Stimulated activated CD8-positive, alpha-beta memory T cell treated with anti-CD3 and anti-CD28 coated beads, Interleukin-15, amount 100 ng/mL, for 24 hours (primary cell): ENCODE measurements around the gene MALSU1.
"Not testable (repeated sequence)": the region's sequence is repeated elsewhere in the genome, so short reads cannot be mapped to it uniquely, and the experiment has no call there.

ENCODE experiments used
- DNase-seq: peaks from one replicate; pipeline ENCODE4 v3.0.0-alpha.2; 2020; ENCODE audit warnings: low read depth

MALSU1 gene

DNA sequence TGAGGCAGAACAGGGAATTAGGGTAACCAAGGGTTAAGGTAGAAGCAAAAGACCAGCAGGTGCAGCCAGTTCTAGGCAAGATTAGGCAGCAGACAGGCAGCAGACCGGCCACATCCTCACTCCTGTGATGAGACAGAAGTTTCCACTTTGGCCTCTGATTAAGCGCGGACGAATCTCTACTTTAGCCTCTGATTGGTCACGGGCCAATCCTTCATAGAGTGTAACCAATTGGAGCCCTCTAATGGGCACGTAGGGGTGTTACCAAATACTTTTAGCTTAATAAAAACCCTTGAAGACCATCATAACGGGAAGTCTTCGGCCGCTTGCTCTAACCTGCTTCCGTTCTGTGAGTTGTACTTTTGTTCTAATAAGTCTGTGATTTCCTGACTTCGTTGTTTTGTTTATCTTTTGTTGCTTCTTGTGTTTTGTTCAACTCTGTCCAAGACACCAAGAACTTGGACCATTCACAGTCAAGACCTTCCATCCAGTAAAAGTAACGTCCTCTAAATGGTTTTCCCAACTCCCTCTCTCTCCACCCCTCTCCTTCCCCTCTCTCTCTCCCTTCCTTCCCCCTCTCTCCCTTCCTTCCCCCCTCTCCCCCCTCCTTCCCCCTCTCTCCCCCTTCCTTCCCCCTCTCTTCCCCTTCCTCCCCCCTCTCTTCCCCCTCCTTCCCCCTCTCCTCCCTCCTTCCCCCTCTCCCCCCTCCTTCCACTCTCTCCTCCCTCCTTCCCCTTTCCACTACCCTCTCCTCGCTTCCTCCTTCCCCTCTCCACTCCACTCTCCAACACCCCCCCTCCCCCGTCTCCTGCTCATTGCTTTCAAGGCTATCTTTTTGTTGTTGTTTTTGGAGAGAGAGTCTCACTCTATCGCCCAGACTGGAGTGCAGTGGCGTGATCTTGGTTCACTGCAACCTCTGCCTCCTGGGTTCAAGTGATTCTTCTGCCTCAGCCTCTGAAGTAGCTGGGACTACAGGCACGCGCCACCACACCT, 13.2 kb upstream of the MALSU1 start:
- no peak for DNase-seq

DNA sequence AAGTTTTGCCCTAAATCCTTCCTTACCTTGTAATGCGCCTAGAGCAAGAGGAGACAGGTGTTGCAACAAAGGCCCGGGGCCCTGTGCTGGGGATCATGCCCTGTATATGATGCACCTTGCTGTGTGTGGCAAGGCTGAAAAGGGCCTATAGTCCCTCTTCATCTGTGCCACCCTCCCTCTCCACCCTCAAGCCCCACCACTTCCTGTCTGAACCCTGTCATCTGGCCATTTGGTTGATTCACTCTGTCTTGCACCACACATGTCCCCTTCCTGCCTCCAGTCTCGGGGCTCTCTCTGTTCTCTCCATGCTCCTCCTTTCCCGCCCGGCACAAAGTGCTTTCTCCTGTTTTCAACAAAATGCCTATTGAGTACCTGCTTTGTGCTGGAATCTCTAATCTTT, 11.5 kb upstream of the MALSU1 start:
- no peak for DNase-seq

DNA sequence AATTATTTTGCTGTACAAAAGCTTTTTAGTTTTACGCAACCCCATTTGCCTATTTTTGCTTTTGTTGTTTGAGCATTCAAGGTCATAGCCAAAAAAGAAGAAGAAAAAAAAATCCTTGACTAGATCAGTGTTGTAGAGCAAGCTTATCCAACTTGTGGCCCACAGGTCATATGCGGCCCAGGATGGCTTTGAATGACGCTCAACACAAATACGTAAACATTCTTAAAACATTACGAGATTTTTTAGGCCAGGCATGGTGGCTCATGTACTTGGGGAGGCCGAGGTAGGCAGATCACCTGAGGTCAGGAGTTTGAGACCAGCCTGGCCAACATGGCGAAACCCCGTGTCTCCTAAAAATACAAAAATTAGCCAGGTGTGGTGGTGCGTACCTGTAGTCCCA, 8.1 kb upstream of the MALSU1 start:
- DNase-seq = no peak

DNA sequence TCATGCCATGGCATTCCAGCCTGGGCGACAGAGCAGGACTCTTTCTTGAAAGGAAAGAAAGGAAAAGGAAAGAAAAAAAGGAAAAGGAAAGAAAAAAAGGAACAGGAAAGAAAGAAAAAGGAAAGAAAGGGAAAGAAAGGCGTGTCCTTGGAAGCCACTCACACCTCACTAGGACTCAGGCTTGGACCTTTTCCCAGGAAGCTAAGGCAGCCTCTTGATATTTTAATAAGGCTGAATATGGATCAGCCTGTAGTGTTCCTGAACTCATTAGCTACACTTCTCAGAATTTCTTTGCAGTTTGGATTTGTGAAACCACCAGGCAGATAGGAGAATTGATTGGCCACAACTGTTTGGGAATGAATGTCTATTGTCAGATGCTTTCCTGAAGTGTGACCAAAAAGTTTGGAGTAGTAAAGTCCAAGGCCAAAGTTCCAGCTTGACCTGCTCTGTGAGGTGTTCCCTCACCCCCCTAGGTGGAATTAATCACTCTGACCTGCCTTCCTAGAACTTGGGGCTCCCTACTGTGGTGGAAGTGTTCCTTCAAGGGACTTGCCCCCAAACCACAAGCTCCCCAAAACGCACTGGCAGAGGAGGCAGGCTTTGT, 7.1 kb upstream of the MALSU1 start:
- no peak for DNase-seq

DNA sequence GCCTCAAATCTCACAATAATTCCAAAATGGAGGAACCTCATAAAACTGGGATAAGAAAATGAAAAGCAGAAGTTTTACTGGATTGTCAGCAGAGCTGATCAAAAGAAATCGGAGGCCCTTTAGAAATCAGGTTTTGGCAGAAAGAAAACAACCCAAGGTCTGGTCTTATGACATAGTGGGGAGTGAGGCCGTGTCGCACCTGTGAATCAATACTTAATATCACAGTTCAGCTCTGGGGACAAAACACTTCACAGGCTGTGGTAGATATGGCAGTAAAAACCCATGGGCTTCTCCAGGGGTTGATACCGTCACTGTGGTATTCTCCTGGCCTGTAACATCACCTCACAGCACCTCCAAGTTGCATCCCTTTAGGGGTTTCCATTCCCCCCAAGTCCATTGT, 6.5 kb upstream of the MALSU1 start:
- DNase-seq = no peak

DNA sequence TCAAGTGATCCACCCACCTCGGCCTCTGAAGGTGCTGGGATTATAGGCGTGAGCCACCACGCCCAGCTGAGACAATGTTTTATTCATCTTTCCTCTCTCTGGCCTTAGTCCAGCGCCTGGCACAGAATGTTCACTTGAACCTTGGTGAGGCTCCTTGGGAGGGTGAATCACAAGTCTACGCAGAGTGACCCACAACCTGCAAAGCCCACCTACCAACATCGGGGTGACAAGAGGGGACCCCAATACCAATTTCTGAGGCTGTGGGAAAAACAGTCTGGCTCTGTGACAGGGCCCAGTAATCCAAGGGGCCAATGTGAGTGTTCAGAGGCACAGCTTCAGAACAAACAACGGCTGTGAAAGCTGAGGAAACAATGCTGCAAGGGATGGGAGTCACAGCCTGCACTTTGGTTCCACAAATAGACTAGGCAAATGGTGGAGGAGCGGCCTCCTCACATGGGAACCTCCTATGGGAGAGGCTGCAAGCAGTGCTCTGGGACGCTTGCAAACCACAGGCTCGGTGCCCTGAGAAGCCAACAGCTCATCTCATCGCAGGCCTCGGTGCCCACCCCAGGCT, 5.6 kb upstream of the MALSU1 start:
- DNase-seq = no peak

DNA sequence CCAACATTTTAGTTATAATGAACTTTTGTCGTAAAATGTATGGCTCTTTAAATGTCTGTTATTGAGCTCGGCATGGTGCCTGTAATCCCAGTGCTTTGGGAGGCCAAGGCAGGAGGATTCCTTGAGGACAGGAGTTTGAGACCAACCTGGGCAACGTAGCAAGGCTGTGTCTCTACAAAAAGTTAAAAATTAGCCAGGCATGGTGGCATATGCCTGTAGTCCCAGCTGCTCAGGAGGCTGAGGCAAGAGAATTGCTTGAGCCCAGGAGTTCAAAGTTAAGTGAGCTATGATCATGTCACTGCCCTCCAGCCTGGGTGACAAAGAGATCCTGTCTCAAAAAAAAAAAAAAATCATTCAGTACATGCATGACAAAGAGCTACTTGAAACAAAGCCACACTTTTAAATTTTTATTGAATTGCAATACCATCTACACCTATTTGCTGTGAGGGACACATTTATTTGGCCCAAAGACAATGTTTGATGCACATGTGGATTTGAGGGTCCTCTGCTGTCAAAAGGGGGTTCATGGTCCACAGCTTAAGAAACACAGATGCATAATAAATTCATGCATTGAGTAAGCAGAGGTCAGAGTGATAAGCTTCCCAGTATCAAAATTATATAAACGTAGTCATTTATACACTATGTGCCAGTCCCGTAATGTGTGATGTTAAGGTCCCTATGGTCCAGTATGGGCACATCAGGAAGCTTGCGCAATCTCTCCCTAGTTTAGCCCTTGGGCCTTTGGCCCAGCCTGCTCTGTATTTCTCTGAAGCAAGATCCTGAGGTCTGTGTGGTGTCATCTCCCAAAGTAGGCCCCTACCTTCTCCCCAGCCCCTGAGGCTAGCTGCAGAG, 4.4 kb upstream of the MALSU1 start:
- no peak for DNase-seq

DNA sequence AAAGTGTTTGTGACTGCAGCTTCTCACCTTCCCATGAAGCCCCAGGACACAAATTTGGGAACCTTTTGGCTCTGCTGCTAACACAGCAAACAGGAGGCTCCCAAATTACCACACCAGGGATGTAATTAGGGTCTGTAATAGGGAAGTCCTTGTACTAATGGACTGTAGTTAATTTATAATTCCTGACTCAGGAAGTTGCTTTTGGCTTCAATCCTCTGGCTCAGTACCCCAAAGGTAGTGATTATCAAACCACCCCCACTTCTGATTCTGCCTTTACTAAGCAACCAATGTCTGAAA, 3.8 kb upstream of the MALSU1 start:
- DNase-seq = no peak

DNA sequence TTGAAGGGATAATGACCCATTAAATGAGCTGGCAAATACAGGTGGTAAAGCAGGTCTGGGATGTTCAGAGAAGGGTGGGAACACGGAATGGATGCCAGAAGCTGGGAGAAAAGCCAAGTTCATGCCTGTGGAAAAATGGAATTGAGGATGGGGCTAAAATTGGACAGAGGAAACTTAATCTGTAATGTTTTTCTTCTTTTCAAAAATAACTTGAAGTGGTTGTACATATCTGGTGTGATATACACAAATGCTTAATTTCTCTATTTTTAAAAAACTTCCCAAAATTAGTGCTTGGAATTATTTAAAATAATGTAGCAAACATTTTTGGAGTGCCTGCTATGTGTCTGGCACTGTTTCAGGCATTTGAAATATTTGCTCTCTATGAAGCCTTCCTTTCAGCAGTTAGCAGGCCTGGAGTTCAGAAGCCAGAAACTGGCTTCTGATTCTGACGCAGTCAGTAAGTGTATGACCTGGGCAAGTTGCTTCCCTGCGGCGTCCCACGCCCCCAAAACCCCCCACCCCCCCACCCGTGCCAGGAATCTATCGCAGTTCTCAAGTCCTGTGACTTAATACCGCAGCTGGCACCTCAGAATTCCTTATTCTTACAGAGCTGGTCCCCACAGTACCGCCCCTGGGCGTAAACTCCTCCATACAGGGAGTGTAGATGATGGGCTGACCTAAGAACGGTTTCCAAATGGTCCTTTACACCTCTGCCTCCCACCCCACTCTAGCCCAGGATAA, 828 bp upstream of the MALSU1 start:
- DNase-seq = no peak

DNA sequence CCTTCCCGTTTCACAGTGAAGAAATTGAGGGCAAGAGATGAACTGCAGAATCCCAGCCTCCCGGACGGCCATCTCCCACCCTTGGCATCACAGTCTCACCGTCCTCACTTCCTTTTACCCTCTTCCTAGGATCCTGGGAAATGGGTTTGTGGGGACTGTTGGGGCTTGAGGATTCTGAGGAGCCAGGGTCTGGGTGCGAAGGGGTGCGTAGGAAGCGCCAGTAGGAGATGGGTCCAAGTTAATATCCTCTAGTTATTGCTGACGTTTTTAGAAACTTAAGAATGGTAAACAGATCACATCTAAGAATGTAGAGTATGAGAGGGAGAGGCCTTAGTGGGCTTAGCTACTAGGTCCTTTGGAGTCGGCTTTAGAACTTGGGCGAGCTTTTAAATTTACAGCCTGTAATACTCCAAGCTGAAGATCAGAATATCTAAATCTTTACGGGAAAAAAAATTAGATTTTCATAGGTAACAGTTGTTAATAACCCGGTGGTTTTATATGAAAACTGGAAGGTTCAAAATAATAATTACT, 696 bp downstream of the MALSU1 start:
- no peak for DNase-seq

DNA sequence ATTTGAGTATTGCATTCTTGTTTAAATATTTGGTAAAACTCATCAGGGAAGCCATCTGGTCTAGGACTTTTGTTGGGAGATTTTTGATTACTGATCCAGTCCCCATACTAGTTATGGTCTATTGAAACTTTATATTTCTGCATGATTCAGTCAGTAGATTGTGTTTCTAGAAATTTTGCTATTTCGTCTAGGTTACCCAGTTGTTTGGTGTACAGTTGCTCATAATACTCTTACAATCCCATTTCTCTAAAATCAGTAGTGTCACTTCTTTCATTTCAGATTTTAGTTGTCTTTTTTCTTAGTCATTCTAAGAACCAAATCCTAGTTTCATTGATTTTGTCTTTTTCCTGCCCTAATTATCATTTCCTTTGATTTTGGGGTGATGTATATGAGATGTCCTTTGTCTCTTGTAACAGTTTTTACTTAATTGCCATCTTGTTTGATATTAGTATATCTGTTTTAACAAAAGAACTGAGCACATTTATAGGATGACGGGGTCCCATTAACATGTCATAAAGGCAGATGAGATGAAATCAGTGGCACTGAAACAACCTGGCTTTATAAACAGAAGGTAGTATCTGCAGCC, 7.9 kb downstream of the MALSU1 start:
- DNase-seq = no peak

DNA sequence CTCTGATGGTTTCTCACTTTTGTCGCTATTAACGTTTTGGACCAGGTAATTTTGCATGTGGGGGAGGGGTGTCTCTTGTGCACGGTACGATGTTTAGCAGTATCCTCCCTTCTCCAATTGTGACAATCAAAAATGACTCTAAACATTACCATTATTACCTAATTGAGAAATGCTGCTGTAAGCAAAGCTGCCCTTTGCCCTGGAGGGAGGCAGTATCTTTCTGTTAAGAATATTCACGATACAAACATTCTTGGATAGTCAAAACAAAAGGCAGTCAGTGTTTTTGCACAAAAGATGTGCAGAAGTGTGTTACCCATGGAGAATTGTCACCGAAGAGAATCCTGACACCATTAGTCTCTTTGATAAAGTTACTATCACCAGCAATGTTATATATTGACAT, 9.6 kb downstream of the MALSU1 start:
- DNase-seq = no peak

DNA sequence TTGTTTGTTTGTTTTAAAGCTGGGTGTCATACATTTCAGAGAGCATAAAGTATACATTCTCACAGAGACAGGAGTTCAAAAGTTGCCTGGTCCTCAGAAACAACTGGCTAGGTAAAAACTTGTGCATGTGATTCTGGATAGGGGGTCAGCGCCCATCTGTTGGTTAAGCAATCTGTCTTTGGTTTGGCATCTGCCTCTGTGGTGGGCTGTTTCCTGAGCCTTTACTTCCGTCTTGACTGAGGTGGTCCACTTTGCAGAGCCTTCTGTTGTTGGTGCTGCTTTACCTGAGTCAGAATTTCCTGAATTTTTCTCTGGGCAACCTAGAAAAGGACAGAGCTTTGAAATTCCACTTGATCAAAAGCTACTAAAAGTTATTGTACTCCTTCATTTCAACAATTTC, 13.0 kb downstream of the MALSU1 start:
- not testable (repeated sequence) for DNase-seq

DNA sequence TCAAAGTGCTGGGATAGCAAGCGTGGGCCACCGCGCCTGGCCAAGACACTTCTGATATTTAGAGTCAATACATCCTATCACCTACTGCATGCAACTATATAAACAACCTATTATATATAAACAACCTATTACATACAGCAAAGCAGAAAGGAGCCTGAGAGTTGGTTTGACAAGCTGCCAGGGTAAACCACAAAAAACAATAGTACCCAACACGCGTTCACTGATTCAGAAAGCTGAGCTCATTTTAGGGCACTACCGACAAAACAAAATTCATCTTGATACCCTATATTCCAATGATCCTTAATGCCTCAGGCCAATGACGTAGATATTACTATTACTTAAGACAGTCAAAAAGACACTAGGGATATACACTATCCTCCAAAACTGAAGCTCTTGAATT, 16.2 kb downstream of the MALSU1 start:
- DNase-seq = no peak

DNA sequence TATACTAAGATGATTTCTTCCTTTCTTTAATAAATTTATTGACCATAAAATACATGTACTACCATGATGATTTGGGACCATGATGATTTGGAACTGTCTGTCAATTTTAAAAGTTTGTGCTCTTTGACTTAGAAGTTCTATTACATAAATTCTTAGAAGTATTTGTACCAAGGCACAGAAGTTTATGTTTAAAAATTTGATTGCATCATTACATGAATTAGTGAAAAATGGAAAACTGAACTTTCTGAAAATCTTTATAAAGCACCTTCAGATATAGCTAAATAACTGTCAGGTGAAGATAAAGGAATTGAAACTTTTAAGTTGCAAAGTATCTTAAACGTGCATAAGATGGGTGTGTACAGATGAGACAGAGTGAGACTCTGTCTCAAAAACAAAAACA, 32.0 kb downstream of the MALSU1 start:
- DNase-seq = no peak

DNA sequence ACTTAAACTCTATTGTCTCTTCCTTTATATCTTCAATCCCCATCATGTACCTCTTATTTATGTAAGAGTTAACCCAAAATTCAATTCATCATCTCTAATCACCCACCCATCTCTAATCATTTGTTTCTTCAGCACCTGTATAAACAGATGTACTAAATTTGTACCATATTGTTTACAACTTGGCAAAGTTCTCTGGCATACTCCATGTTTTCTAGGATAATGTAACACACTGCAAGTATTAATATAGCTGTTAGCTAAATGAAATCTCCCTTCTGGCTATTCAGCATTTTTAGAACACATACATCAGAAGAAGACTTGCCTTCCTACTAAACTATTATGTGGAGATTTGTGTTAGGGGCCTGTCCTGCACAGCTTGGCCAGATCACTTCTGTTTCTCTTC, 33.1 kb downstream of the MALSU1 start:
- DNase-seq = no peak

DNA sequence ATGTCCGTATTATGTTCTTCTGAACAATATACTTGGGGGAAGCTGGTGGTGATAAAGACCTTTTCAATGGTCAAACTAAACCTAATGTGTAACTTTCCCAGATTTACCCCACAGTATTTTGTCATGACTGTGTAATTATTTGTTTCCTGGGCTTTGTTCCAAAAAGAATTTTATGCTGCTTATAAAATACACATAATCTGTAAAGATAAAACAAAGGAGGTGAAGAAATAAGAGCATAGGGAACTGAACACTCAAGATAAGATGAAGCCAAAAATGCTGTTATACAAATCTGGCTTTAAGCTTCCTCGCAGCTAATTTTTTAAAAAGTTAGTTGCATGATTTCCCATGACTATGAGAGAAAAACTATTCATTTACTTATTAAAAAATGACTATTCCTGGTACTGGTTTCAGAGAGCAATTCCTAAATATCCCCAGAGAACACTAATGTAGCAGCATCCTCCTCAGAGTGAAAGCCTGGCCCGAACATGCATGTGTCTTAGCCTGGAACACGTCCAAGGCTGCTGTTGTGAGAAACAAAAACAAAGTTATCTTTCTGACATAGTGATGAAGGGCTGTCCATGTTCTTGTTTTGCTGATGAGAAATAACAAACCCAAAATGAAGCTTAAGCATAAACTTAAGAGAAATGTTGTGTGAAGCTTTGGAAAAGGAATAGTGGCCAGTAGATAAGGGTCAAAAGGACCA, 33.9 kb downstream of the MALSU1 start:
- no peak for DNase-seq

DNA sequence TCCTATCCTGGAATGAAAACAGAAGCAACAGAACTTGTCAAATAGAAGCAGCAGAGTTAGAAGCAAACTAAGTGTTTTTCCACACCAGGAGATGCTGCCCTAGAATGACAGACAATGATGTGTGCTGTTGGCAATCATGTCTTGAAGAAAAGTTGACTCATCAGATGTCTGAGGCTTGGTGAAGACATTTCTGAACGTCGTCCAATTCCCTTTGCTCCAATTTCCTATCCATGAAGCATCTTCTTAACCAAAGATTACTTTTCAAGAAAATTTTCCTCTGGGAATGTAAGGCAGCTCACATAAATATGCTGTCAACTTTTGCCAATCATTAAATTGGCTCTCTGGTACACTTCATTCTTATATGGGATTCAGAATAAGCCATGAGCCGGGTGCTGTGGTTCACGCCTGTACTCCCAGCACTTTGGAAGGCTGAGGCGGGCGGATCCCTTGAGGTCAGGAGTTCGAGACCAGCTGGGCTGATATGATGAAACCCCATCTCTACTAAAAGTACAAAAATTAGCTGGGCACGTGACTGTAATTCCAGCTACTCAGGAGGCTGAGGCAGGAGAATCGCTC, 34.6 kb downstream of the MALSU1 start:
- no peak for DNase-seq

DNA sequence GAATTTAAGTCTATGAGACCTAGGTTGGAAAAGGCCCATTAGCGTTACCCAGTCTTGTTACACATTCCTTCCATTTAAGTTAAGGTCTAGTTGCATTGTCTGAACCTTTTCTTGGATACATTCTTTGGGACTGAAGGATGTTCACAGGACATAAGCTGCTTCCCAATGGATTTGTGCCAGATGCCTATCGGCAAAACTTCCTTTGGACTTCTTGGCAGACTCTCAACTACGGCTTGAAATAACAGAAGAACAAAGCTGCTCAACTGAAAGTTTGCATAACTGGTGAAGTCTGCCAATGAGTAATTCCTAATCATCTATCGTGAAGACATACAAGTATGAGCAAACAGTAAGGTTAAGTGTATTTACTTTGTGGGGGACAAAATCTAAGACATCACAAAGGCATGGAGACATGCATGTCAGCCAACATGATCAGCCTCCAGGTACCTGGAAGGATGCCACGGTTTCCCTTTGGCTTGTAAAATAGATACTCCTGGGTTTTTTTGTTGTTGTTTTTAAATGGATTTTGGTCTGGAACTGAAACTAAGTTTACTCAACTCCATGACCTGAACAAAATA, 35.4 kb downstream of the MALSU1 start:
- no peak for DNase-seq

DNA sequence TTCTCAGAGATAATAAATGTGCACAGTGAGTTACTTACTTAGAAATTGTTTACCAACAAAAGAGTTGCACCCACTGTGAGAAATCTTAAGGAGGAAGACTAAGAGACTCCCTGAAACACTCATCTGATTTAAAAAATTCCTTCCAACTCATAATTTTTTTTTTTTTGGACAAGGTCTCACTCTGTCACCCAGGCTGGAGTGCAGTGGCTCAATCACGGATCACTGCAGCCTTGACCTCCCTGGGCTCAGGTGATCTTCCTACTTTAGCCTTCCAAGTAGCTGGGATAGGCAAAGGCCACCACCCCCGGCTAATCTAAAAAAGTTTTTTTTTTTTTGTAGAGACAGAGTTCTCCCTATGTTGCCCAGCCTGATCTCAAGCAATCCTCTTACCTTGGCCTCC, 36.0 kb downstream of the MALSU1 start:
- no peak for DNase-seq
